SK-N-SH (cell line): ENCODE data around the gene KIF4A. TPM values are rescaled to one million over a fixed set of nuclear protein-coding genes. Genes with fewer than 3 reads are reported as not detected.
A peak's percentile ranks its signal among the peaks of the same experiment; 100 is the strongest.

ENCODE experiments used
- CTCF ChIA-PET: fragments of 300-600, 350-600 bp; formaldehyde crosslinking; extraction: SDS; loops from one replicate; lab custom pipeline; 2021; lab: Yijun Ruan, JAX
- POLR2A ChIA-PET: fragments of 350-600 bp; sonication (Branson Sonifier 250); formaldehyde crosslinking; extraction: SDS; loops from one replicate; lab custom pipeline; 2020; ENCODE audit warnings: antibody characterized with exemption, inconsistent platforms; lab: Yijun Ruan, JAX
- DNase-seq: peaks from one replicate; pipeline ENCODE4 v3.0.0; 2012
- H2AFZ ChIP-seq: fragments of 200-600 bp; sonication (generic); 2 replicates; pipeline ENCODE4 v1.8.1; 2016; ENCODE audit warnings: antibody characterized with exemption, mild to moderate bottlenecking, low read depth
- H3F3A ChIP-seq: fragments of 200-600 bp; sonication (generic); replicated peaks from 2 replicates; pipeline ENCODE3; 2016; ENCODE audit warnings: antibody characterized with exemption, mild to moderate bottlenecking; ENCODE audit not compliant: insufficient read depth
- H3K27ac ChIP-seq, 2 experiments: fragments of 200-500 bp in 1 of 2; fragments of 200-600 bp in 1 of 2; sonication (Bioruptor generic) in 1 of 2; sonication (generic), shearing (Covaris generic) in 1 of 2; 2 replicates each; pipeline versions ENCODE4 v1.5.1 to v1.6.1; 2014 to 2016; ENCODE audit warnings: low read depth in 2 of 2, inconsistent platforms in 1 of 2, low read length in 1 of 2, mild to moderate bottlenecking in 1 of 2, mixed read lengths in 1 of 2
- H3K27me3 ChIP-seq: fragments of 200-600 bp; sonication (generic), shearing (Covaris generic); 2 replicates; pipeline ENCODE4 v1.6.1; 2016; ENCODE audit warnings: mixed run types; ENCODE audit not compliant: insufficient read depth
- H3K36me3 ChIP-seq, 2 experiments: fragments of 200-500 bp in 1 of 2; fragments of 200-600 bp in 1 of 2; sonication (Bioruptor generic) in 1 of 2; sonication (generic) in 1 of 2; replicated peaks in 1 of 2; 2 replicates each; pipeline versions ENCODE3 to v1.5.1; 2014 to 2016; ENCODE audit warnings: low read length in 1 of 2, mild to moderate bottlenecking in 1 of 2; ENCODE audit not compliant: insufficient read depth in 2 of 2, control insufficient read depth in 1 of 2
- H3K4me1 ChIP-seq, 2 experiments: fragments of 200-500 bp in 1 of 2; fragments of 200-600 bp in 1 of 2; sonication (Bioruptor generic) in 1 of 2; sonication (generic), shearing (Covaris generic) in 1 of 2; 2 replicates each; pipeline versions ENCODE4 v1.5.1 to v1.6.1; 2014 to 2016; ENCODE audit warnings: low read depth in 1 of 2, low read length in 1 of 2, mixed run types in 1 of 2; ENCODE audit not compliant: insufficient read depth in 2 of 2, control insufficient read depth in 1 of 2
- H3K4me2 ChIP-seq: fragments of 200-600 bp; sonication (generic), shearing (Covaris generic); 2 replicates; pipeline ENCODE4 v1.6.1; 2017; ENCODE audit warnings: mixed run types
- H3K4me3 ChIP-seq, 2 experiments: fragments of 200-500 bp in 1 of 2; fragments of 200-600 bp in 1 of 2; sonication (Bioruptor generic) in 1 of 2; sonication (generic), shearing (Covaris generic) in 1 of 2; 2 replicates each; pipeline versions ENCODE4 v1.5.1 to v1.8.1; 2014 to 2016; ENCODE audit warnings: low read depth in 2 of 2, inconsistent platforms in 1 of 2, low read length in 1 of 2, mild to moderate bottlenecking in 1 of 2, mixed read lengths in 1 of 2, moderate library complexity in 1 of 2
- H3K79me2 ChIP-seq: fragments of 200-600 bp; sonication (generic); 2 replicates; pipeline ENCODE4 v1.8.1; 2017; ENCODE audit warnings: mild to moderate bottlenecking; ENCODE audit not compliant: insufficient read depth
- H3K9ac ChIP-seq: fragments of 200-600 bp; sonication (generic); 2 replicates; pipeline ENCODE4 v1.6.1; 2017; ENCODE audit warnings: mixed run types
- H3K9me2 ChIP-seq: fragments of 200-600 bp; sonication (generic); 2 replicates; pipeline ENCODE4 v1.6.1; 2017; ENCODE audit warnings: mixed run types
- H3K9me3 ChIP-seq: fragments of 200-600 bp; sonication (generic); 2 replicates; pipeline ENCODE4 v1.6.1; 2017; ENCODE audit warnings: mixed run types, mild to moderate bottlenecking, moderate library complexity
- H4K20me1 ChIP-seq: fragments of 200-600 bp; sonication (generic); 2 replicates; pipeline ENCODE4 v1.6.1; 2017; ENCODE audit warnings: mild to moderate bottlenecking, mixed run types; ENCODE audit not compliant: insufficient read depth
- CHD2 ChIP-seq: fragments of 150-350 bp; IDR thresholded peaks from 2 replicates; pipeline ENCODE4 v1.6.1; 2018; ENCODE audit warnings: low read length; ENCODE audit not compliant: partially characterized antibody
- CTCF ChIP-seq: fragments of 200-600 bp; sonication (generic); IDR thresholded peaks from 2 replicates; pipeline ENCODE4 v1.6.1; 2017; ENCODE audit warnings: antibody characterized with exemption, mild to moderate bottlenecking, moderate library complexity
- FOXM1 ChIP-seq: IDR thresholded peaks from 2 replicates; pipeline ENCODE4 v1.4.0; 2012; ENCODE audit warnings: low read depth, mild to moderate bottlenecking
- GABPA ChIP-seq: IDR thresholded peaks from 2 replicates; pipeline ENCODE4 v1.4.0; 2012; ENCODE audit warnings: low read depth, mild to moderate bottlenecking
- GATA2 ChIP-seq: sonication (generic); formaldehyde crosslinking; IDR thresholded peaks from 2 replicates; pipeline ENCODE4 v1.5.0; 2020; ENCODE audit warnings: mild to moderate bottlenecking, missing genetic modification reagents
- MEF2A ChIP-seq: IDR thresholded peaks from 2 replicates; pipeline ENCODE4 v1.4.0; 2012; ENCODE audit warnings: low read depth, borderline replicate concordance
- NFIC ChIP-seq: IDR thresholded peaks from 2 replicates; pipeline ENCODE4 v1.4.0; 2012; ENCODE audit warnings: borderline replicate concordance
- NRF1 ChIP-seq: IDR thresholded peaks from 2 replicates; pipeline ENCODE4 v1.6.1; 2012; ENCODE audit warnings: low read depth, mild to moderate bottlenecking, low read length
- RCOR1 ChIP-seq: fragments of 150-350 bp; IDR thresholded peaks from 2 replicates; pipeline ENCODE4 v1.6.1; 2017; ENCODE audit warnings: antibody characterized with exemption, low read length
- REST ChIP-seq: IDR thresholded peaks from 2 replicates; pipeline ENCODE4 v1.6.1; 2012; ENCODE audit warnings: mild to moderate bottlenecking, low read depth, low read length, moderate library complexity
- RXRA ChIP-seq: IDR thresholded peaks from 2 replicates; pipeline ENCODE4 v1.4.0; 2012; ENCODE audit warnings: low read depth, mild to moderate bottlenecking, borderline replicate concordance
- SMC3 ChIP-seq: IDR thresholded peaks from 2 replicates; pipeline ENCODE4 v1.6.1; 2012; ENCODE audit warnings: low read depth, low read length, improper control_type of control experiment
- TCF12 ChIP-seq: IDR thresholded peaks from 2 replicates; pipeline ENCODE4 v1.4.0; 2012
- USF2 ChIP-seq: fragments of 150-350 bp; IDR thresholded peaks from 2 replicates; pipeline ENCODE4 v1.6.1; 2017; ENCODE audit warnings: antibody characterized with exemption, low read length, low read depth, borderline replicate concordance
- YY1 ChIP-seq: IDR thresholded peaks from 2 replicates; pipeline ENCODE4 v1.4.0; 2012; ENCODE audit warnings: low read depth, mild to moderate bottlenecking
- ZBTB33 ChIP-seq: IDR thresholded peaks from 2 replicates; pipeline ENCODE4 v1.4.0; 2012; ENCODE audit warnings: low read depth, borderline replicate concordance
- WGBS: methylation state at CpG from one replicate; pipeline ENCODE4 v1.1.6; 2017; ENCODE audit warnings: low lambda C conversion rate; 5-methylcytosine and 5-hydroxymethylcytosine counted together
- polyA plus RNA-seq, 3 experiments: library from polyadenylated mRNA; depleted of rRNA; stranded (reverse); fragments of >200 nt; gene quantifications; 2 replicates each; pipeline ENCODE4 v1.2.3, GENCODE V29; 2012

The KIF4A gene
- polyA plus RNA-seq, 1 of the 3 experiments (the other 2 are of a cell fraction) = 11.5 TPM

- Histone ChIP-seq H3K79me2 (no peaks in the 10 kb centered on the region), H3K4me2 (peak overlapping the region; percentile 37), H3K9me3 (no peaks in the 10 kb centered on the region), H4K20me1 (no peaks in the 10 kb centered on the region), H3K4me3 (peak overlapping the region; percentile 39 to 53; a peak in 3 of 4 replicates), H3K9me2 (no peaks in the 10 kb centered on the region), H2AFZ (0 out of 2 replicates have a peak overlapping the region, but pooled peaks have one; percentile 29), H3K36me3 (no peaks in the 10 kb centered on the region), H3K4me1 (peaks cover 0 to 4% of the 10 kb centered on the region in 2 experiments; a peak in 1 of 4 replicates), H3K9ac (no peak overlapping the region), H3K27ac (no peak overlapping the region), H3F3A (no peaks in the 10 kb centered on the region), H3K27me3 (peaks cover 2% of the 10 kb centered on the region; the same call in 1 of the 2 replicates)
- WGBS = 57% methylated on average over 14 of the region's 39 CpGs
- no peak for TF ChIP-seq NRF1
- peak; percentile 65 for TF ChIP-seq CTCF
- TF ChIP-seq CHD2 = no peak
- TF ChIP-seq NFIC = peak; percentile 40; the same call in 1 of the 2 replicates
- 0 out of 2 replicates have a peak, but pooled peaks have one; percentile 12 for TF ChIP-seq SMC3
- POLR2A ChIA-PET = no interaction called here
- DNase-seq = peak; percentile 64
- CTCF ChIA-PET = interaction anchor here (0.8 to 2.9 kb wide), 5 partner anchors 9 to 213 kb away, joined by 3 to 11 read pairs (median 3); no protein-coding TSS in a partner anchor
Observed at GRCh38 chrX:70452143-70452733, 162.3 kb downstream of the KIF4A start.

- Histone ChIP-seq H3K27ac (no peak overlapping the region), H2AFZ (no peak overlapping the region), H3K9me2 (no peaks in the 10 kb centered on the region), H3K79me2 (no peaks in the 10 kb centered on the region), H3K27me3 (no peaks in the 10 kb centered on the region), H3K36me3 (no peaks in the 10 kb centered on the region), H3K4me3 (no peak overlapping the region), H3K4me2 (no peak overlapping the region), H3K9ac (no peak overlapping the region), H4K20me1 (no peaks in the 10 kb centered on the region), H3F3A (no peaks in the 10 kb centered on the region), H3K9me3 (no peaks in the 10 kb centered on the region), H3K4me1 (peaks cover 0 to 4% of the 10 kb centered on the region in 2 experiments; a peak in 1 of 4 replicates)
- CTCF ChIA-PET = interaction anchor here (1.3 to 3.6 kb wide), 3 partner anchors 8 to 212 kb away, joined by 4 to 16 read pairs (median 8); partner anchors contain the start of genes DLG3 and GDPD2
- POLR2A ChIA-PET = no interaction called here
- 43% methylated on average over 5 of the region's 5 CpGs for WGBS
- DNase-seq = no peak
- TF ChIP-seq FOXM1 (no peak), ZBTB33 (no peak), MEF2A (no peak), GATA2 (no peak), REST (no peak), RXRA (no peak), USF2 (no peak), TCF12 (no peak), NRF1 (no peak), YY1 (no peak), GABPA (no peak), RCOR1 (no peak)
Observed at GRCh38 chrX:70453024-70453618, 163.2 kb downstream of the KIF4A start.
